Immature natural killer cell (primary cell): Measurements from ENCODE around the gene BRSK2. TPM values are rescaled to one million over a fixed set of nuclear protein-coding genes. Genes with fewer than 3 reads are reported as not detected.
A peak's percentile ranks its signal among the peaks of the same experiment; 100 is the strongest.

Experiments used
- DNase-seq, 3 donors: peaks; one replicate each; pipeline ENCODE4 v3.0.0; 2022; ENCODE audit warnings: mixed read lengths in 1 of 3
- H3K27ac Mint-ChIP-seq, 6 donors: one replicate each; pipeline ENCODE4 v1.8.0; 2020; ENCODE audit warnings: mixed read lengths in 6 of 6, mild to moderate bottlenecking in 5 of 6, inconsistent platforms in 4 of 6, moderate library complexity in 3 of 6
- H3K27me3 Mint-ChIP-seq, 3 donors: one replicate each; pipeline ENCODE4 v1.8.0; 2020 to 2021; ENCODE audit warnings: low read depth in 3 of 3, mild to moderate bottlenecking in 3 of 3, mixed read lengths in 3 of 3, moderate library complexity in 3 of 3, inconsistent platforms in 1 of 3
- H3K36me3 Mint-ChIP-seq, 3 donors: one replicate each; pipeline ENCODE4 v1.8.0; 2020; ENCODE audit warnings: mixed read lengths in 3 of 3, inconsistent platforms in 2 of 3, mild to moderate bottlenecking in 2 of 3
- H3K4me1 Mint-ChIP-seq, 2 donors: one replicate each; pipeline ENCODE4 v1.8.0; 2020; ENCODE audit warnings: inconsistent platforms in 2 of 2, mild to moderate bottlenecking in 2 of 2, mixed read lengths in 2 of 2, moderate library complexity in 1 of 2
- H3K4me3 Mint-ChIP-seq, 5 donors: one replicate each; pipeline ENCODE4 v1.8.0; 2020; ENCODE audit warnings: mild to moderate bottlenecking in 5 of 5, mixed read lengths in 5 of 5, inconsistent platforms in 3 of 5, moderate library complexity in 3 of 5
- H3K9me3 Mint-ChIP-seq, 6 donors: one replicate each; pipeline ENCODE4 v1.8.0; 2020; ENCODE audit warnings: mild to moderate bottlenecking in 6 of 6, mixed read lengths in 6 of 6, inconsistent platforms in 4 of 6, moderate library complexity in 3 of 6
- polyA plus RNA-seq, 3 donors: library from polyadenylated mRNA; unstranded; fragments of 300-500 nt; fragmentation: Illumina TruSeq; gene quantifications; one replicate each; pipeline ENCODE4 v1.2.3, GENCODE V29; 2021

Gene BRSK2
- polyA plus RNA-seq, 3 donors from 2014 or later = 0.12 TPM; not detected in 2

DNA sequence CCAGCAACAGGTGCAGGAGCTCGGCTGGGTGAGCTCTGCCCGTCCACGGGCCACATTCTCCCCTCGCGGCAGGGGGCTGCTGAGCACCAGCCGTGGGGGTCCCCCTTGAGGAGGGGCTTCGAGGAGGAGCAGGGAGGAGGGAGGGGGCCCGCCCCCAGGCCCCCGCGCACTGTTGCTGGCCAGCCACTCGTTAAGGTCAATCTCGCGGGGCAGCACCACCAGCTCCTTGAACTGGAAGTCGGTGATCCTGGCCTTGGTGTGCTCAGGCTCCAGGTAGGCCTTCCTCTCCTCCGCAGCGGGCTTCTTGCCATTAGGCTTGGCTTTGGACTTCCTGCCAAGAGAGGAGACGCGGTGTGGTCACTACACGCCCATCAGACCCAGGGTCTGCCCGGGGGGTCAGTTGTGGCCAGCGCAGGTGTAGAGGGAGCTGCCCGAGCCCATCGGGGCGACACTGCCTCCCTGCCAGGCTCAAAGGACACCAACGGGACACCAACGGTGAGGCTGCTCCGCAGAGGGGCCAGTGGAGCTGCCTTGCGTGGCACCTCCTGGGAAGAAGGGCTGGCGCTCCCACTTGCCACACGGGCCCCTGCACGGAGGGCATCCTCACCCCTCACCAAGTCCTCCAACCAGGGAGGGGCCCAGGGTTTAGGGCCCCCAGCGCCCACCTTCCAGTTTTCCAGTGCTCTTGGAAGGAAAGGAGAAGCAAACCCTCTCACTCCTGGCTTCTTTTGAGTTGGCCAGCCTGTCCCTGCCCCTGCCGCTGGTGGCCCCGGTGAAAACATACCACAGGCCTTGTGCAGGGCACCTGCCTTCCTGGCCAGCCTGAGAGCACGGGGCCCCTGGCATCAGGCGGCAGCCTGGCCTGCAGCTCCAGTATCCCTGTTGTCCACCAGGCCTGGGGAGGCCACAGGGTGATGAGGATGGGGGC, 91.1 kb downstream of the BRSK2 start:
- no peak overlapping the region for H3K27ac Mint-ChIP-seq
- DNase-seq = no peak
- H3K27me3 Mint-ChIP-seq = peaks cover 0 to 2% (median 0%) of the 10 kb centered on the region in 3 donors
- H3K4me3 Mint-ChIP-seq = no peak overlapping the region
- no peaks in the 10 kb centered on the region for H3K9me3 Mint-ChIP-seq
- peaks cover 0 to 20% (median 5%) of the 10 kb centered on the region in 3 donors for H3K36me3 Mint-ChIP-seq
- H3K4me1 Mint-ChIP-seq = peaks cover 10 to 16% of the 10 kb centered on the region in 2 donors

- DNase-seq = no peak
- peaks cover 0 to 14% (median 2%) of the 10 kb centered on the region in 3 donors for H3K36me3 Mint-ChIP-seq
- H3K27me3 Mint-ChIP-seq = peaks cover 0 to 2% (median 0%) of the 10 kb centered on the region in 3 donors
- no peak overlapping the region for H3K4me3 Mint-ChIP-seq
- no peak overlapping the region for H3K27ac Mint-ChIP-seq
- H3K4me1 Mint-ChIP-seq = peaks cover 10 to 22% of the 10 kb centered on the region in 2 donors
- no peaks in the 10 kb centered on the region for H3K9me3 Mint-ChIP-seq
Measured at GRCh38 chr11:1481483-1481825, 91.7 kb downstream of the BRSK2 start.

- no peak for DNase-seq
- no peaks in the 10 kb centered on the region for H3K9me3 Mint-ChIP-seq
Measured at GRCh38 chr11:1481861-1482441, 92.2 kb downstream of the BRSK2 start.

DNA sequence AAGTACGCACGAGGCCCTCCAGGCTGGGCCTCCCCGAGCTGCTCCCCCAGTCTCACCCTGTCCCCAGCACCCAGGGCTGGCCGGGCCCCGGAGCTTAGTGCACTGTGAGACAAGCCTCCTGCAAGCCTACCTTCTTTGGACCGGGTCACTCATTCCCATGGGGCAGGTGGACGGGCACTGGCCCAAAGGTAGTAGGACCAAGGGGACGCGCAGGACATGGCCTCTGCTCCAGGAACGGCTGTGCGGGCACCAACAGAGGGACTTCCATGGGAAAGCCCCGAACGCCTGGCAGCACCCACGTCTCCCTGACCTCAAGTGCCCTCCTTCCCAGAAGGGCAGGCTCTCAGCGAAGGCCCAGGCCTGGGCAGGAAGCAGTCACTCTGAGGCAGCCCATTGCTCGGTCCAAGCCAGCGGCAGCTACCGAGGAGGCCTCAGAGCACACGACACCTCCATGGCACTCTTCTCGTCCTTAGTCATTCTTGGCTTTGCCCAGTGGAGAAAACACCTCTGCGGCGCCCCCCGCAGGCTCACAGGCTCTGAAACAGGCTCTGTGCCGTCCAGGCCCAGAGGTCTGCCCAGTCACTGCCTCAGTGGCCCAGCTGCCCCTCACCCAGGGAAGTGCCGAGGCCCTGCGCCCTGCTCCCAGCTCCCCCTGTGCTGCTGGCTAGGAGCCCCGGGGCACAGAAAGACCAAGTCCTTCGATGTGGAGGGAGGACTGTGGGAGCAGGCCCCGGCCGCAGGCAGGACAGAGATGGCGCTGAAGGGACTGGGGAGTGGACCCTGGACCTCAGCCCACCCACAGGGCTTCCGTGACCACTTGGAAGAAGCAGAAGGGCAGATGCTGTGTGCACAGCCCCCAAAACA, 93.1 kb downstream of the BRSK2 start:
- Mint-ChIP-seq H3K36me3 (peaks cover 0 to 10% (median 0%) of the 10 kb centered on the region in 3 donors), H3K9me3 (no peaks in the 10 kb centered on the region), H3K4me3 (no peak overlapping the region), H3K4me1 (peaks cover 16 to 29% of the 10 kb centered on the region in 2 donors), H3K27ac (no peak overlapping the region), H3K27me3 (peaks cover 0 to 2% (median 0%) of the 10 kb centered on the region in 3 donors)
- no peak for DNase-seq

More at GRCh38 chr11:1481861-1482441, 92.2 kb downstream of the BRSK2 start:
- H3K27me3 Mint-ChIP-seq = peaks cover 0 to 2% (median 0%) of the 10 kb centered on the region in 3 donors
- no peak overlapping the region for H3K4me3 Mint-ChIP-seq
- H3K27ac Mint-ChIP-seq = no peak overlapping the region
- H3K36me3 Mint-ChIP-seq = peaks cover 0 to 13% (median 0%) of the 10 kb centered on the region in 3 donors
- peaks cover 10 to 23% of the 10 kb centered on the region in 2 donors for H3K4me1 Mint-ChIP-seq

DNA sequence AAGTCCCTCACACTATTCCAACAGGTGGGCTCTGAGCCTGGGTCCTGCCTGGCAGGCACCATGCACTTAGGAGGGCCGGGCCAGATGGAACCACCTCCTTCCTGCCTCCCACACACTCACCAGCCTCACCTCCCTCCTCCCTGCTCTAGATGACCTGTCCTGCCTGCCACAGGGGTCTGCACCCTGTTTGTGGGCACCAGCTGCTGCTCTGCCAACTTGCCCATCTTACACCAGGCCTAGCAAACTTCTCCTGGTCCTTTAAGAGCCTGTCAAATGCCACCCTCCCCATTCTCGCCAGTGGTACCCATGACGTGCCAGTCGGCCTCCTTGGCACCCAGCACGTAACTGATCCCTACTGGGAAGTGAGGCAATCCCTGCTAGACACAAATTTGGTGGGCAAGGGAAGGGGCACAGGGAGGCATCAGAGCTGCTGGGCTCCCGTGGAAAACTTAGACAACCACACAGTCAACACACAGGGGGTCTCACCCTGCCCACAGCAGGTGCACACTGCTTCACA, 93.8 kb downstream of the BRSK2 start:
- peaks cover 0 to 2% (median 1%) of the 10 kb centered on the region in 3 donors for H3K27me3 Mint-ChIP-seq
- H3K4me1 Mint-ChIP-seq = peaks cover 23 to 36% of the 10 kb centered on the region in 2 donors
- no peaks in the 10 kb centered on the region for H3K9me3 Mint-ChIP-seq
- no peak overlapping the region for H3K4me3 Mint-ChIP-seq
- peak overlapping the region in 2 of 6 donors; percentile 30 to 61 for H3K27ac Mint-ChIP-seq
- peaks cover 0 to 6% (median 0%) of the 10 kb centered on the region in 3 donors for H3K36me3 Mint-ChIP-seq
- no peak for DNase-seq

DNA sequence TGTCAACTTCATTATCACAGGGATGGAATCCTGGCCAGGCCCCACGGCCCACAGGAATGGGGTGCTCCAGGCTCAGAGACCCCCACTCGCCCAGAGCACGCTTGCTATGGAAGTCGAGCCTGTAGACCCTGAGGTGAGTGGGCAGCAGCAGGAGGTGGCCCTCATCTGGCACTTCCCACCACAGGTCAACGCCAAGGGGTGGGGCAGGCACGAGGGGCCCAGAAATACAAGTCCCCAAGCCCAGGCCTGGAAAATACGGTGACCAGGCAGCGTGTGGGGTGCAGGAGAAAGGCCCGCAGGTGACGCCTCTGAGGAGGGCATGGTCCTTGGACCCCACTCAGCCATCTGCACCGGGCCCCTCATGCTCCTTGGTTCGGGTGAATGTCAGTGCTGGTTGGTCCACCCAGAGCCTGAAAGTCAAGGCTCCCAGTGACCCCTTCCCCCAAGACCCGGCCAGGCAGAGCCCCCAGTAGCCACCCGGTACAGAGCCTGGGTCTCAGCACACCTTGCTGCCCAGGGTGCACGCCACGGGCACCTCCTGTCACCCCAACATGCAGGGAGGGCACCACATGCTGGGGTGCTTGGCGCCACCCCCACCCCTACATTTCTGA, 94.4 kb downstream of the BRSK2 start:
- Mint-ChIP-seq H3K36me3 (no peaks in the 10 kb centered on the region), H3K9me3 (no peaks in the 10 kb centered on the region), H3K27ac (no peak overlapping the region), H3K4me1 (peaks cover 29 to 41% of the 10 kb centered on the region in 2 donors), H3K4me3 (no peak overlapping the region), H3K27me3 (peaks cover 0 to 2% (median 2%) of the 10 kb centered on the region in 3 donors)
- DNase-seq = no peak

GRCh38 chr11:1484695-1485503, 95.2 kb downstream of the BRSK2 start:
- peaks cover 36 to 47% of the 10 kb centered on the region in 2 donors for H3K4me1 Mint-ChIP-seq
- no peak for DNase-seq
- H3K36me3 Mint-ChIP-seq = no peaks in the 10 kb centered on the region
- peak overlapping the region in 4 of 6 donors; percentile 41 to 81 (median 69) for H3K27ac Mint-ChIP-seq
- H3K27me3 Mint-ChIP-seq = peaks cover 0 to 4% (median 2%) of the 10 kb centered on the region in 3 donors
- no peaks in the 10 kb centered on the region for H3K9me3 Mint-ChIP-seq
- peak overlapping the region in 1 of 5 donors; percentile 0 for H3K4me3 Mint-ChIP-seq

GRCh38 chr11:1485504-1485885, 95.8 kb downstream of the BRSK2 start:
- DNase-seq = no peak
- Mint-ChIP-seq H3K27ac (peak overlapping the region in 4 of 6 donors; percentile 34 to 81 (median 54)), H3K4me1 (peaks cover 36 to 47% of the 10 kb centered on the region in 2 donors), H3K27me3 (peaks cover 0 to 4% (median 2%) of the 10 kb centered on the region in 3 donors), H3K4me3 (peak overlapping the region in 2 of 5 donors; percentile 0 to 29), H3K36me3 (no peaks in the 10 kb centered on the region), H3K9me3 (no peaks in the 10 kb centered on the region)

DNA sequence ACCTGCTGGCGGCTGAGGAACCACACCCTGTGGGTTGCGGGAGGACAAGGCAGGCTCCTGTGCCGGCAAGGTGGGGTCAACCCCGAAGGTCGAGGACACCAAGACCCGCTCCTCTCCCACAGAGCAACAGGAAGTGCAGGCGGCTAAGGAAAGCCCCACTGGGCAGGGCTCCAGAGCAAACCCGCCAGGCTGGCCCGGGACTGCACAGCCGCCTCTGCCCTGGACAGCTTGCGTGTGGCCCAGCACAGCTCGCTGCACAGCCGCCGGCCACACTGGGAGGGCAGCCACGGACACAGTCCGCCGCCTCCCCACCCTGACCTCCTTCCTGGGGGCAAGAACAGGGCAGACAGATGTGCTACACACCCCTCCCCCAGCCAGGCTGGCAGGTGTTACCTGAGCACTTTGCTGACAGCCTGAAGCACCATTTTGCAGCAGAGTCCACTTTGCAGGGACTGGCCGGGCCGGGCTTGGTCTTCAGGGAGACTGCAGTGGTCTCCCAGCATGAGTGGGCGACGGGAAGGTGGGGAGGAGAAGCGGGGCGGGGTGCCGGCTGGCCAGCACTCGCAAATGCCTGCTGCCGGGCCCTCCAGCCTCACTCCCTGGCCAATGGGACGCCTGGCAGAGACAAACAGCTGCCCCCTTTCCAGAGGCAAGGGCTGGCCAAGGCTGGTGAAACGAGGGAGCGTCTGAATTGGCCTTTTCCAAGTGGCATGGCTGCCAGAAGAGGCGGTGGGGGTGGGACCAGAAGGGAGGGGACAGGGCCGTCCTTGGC, 96.5 kb downstream of the BRSK2 start, which contains the start of gene MOB2:
TSS of gene MOB2 (minus strand) at position 726 of the 772 bp plus-strand sequence. CDS start at position 503, 223 bp downstream.
- Mint-ChIP-seq H3K4me1 (peaks cover 36 to 47% of the 10 kb centered on the region in 2 donors), H3K9me3 (no peaks in the 10 kb centered on the region), H3K27me3 (peaks cover 0 to 4% (median 2%) of the 10 kb centered on the region in 3 donors), H3K27ac (peak within 1 kb of the TSS; percentile 20 to 71 (median 52)), H3K4me3 (peak within 1 kb of the TSS in 4 of 5 donors; percentile 12 to 38 (median 30)), H3K36me3 (no peaks in the 10 kb centered on the region)
- DNase-seq = peak in 1 of 3 donors; percentile 15

DNA sequence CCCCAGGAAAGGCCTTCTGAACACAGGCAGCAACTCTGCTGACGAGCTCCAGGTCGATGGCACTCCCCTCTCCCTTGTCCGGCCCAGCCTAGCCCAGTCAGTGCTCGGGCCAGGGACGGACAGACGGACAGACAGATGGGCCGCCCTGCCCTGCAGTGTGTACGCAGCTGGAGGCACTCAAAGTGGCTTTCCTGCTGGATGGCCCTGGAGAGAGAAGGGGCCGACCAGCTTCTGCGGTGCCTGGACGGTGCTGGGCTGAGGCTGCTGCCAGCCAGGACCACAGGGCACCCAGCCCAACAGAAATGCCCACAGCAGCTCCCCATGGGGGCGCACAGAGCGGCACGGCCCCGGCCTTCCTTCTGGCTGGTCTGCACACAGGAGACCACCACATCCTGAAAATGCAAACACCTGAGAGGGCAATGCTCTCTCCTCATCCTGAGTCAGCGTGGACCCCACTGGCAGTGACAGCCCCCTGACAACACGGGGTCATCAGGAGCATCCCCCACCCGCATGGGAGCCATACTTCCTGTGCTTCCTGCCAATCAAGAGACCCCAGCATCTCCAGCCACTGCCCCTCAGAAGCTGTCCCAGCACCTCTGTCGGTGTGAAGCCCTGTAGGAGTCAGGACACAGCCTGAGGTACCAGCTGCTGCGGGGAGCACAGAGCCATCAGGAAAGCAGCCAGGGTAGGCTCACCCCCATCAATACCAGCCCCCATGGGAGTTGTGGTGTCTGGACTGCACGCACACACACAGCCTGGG, 97.5 kb downstream of the BRSK2 start:
- Mint-ChIP-seq H3K4me3 (peak overlapping the region in 4 of 5 donors; percentile 12 to 38 (median 23)), H3K9me3 (no peaks in the 10 kb centered on the region), H3K27ac (peak overlapping the region in 4 of 6 donors; percentile 36 to 71 (median 55)), H3K4me1 (peaks cover 37 to 50% of the 10 kb centered on the region in 2 donors), H3K36me3 (no peaks in the 10 kb centered on the region), H3K27me3 (peaks cover 0 to 4% (median 2%) of the 10 kb centered on the region in 3 donors)
- no peak for DNase-seq
